GM12865 (cell line): ENCODE data around the gene RRAS2.
"Not testable (repeated sequence)": the region's sequence is repeated elsewhere in the genome, so short reads cannot be mapped to it uniquely, and the experiment has no call there.

Source experiments
- DNase-seq: peaks from one replicate; pipeline ENCODE4 v3.0.0; 2010; ENCODE audit warnings: low read depth
- H3K4me3 ChIP-seq: 2 replicates; pipeline ENCODE4 v1.5.1; 2011; ENCODE audit warnings: mild to moderate bottlenecking, low read depth, low read length, control low read depth
- TF ChIP-seq, protein P1 (sequence below): IDR thresholded peaks from 2 replicates; pipeline ENCODE4 v1.5.1; 2011; ENCODE audit warnings: low read length, control low read depth, low read depth, inconsistent platforms; ENCODE audit not compliant: insufficient read depth; ENCODE audit errors: missing control alignments

The RRAS2 gene

DNA sequence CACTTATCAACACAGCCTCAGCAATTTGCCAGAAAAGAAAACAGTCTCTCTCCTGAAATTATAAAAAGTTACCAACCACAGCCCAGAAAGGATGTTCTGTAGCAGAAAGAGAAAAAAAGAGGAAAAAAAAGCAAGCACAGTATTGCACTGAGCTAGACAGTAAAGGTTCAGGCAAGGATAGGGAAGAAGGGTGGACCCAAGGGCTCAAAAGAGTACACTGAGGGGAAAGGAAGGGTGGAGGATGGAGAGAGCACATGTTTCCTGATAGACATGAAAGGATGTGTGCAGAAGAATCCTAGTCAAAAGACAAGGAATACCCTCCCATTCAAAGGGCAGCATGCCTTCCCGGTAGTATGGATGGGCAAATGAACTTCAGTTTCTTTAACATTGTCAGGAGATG is 59.1 kb downstream of the RRAS2 start:
- DNase-seq, result no peak
- TF ChIP-seq, protein P1, sequence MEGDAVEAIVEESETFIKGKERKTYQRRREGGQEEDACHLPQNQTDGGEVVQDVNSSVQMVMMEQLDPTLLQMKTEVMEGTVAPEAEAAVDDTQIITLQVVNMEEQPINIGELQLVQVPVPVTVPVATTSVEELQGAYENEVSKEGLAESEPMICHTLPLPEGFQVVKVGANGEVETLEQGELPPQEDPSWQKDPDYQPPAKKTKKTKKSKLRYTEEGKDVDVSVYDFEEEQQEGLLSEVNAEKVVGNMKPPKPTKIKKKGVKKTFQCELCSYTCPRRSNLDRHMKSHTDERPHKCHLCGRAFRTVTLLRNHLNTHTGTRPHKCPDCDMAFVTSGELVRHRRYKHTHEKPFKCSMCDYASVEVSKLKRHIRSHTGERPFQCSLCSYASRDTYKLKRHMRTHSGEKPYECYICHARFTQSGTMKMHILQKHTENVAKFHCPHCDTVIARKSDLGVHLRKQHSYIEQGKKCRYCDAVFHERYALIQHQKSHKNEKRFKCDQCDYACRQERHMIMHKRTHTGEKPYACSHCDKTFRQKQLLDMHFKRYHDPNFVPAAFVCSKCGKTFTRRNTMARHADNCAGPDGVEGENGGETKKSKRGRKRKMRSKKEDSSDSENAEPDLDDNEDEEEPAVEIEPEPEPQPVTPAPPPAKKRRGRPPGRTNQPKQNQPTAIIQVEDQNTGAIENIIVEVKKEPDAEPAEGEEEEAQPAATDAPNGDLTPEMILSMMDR, result no peak
- no peak overlapping the region for H3K4me3 ChIP-seq

- DNase-seq, result no peak
- TF ChIP-seq, protein P1, result no peak
- H3K4me3 ChIP-seq, result no peak overlapping the region
Observed at GRCh38 chr11:14290422-14290821, 68.6 kb downstream of the RRAS2 start.

DNA sequence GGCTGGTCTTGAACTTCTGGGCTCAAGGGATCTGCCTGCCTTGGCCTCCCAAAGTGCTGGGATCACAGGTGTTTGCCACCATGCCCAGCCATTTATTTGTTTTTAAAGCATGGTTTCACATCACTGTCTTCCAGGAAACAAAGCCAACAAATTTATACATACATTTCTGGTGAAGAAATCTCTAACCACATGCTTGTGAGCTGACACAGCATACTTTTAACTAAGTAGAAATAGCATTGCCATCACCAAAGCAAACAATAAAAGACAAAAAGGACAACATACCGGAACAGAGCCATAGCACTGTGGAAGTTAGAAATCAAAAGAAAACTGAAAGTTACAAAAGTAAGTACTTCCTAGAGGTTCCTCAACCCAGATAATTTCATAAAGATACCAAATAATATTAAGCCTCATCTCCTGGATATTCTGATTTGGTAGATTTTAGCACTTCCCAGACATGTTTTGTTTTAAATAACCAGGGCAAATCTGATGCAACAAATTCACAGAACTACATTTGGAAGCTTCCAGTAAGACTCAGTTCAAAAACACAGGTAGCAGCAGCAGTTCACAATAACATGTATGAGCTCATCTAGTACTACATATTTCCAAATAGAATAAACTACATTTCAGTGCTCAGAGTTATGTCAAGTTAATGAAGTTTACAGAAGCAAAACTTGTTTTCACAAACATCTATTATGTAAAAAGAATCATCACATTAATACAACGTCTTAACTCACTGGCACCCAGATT is 70.6 kb downstream of the RRAS2 start:
- no peak for DNase-seq
- H3K4me3 ChIP-seq, result no peak overlapping the region
- TF ChIP-seq, protein P1, result no peak

DNA sequence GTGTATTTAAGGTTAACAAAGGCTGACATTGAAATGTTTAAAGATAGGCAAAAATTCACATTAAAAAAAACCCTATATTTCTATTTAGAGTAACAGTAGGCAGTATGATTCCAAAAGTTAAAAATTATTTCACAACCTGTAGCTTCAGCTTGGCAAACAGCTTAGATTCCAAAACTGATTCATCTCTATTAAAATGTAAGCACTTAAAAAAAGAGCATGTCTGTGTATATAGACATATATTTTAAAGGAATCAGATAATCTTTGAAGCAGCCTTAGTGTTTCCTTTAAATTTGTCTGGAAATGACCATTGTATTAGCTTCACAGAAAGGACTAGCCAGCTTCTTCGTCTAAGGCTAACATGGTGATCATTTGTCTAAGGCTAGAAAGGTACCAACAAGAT is 80.1 kb downstream of the RRAS2 start:
- DNase-seq, H3K4me3 ChIP-seq: not testable (repeated sequence)

DNA sequence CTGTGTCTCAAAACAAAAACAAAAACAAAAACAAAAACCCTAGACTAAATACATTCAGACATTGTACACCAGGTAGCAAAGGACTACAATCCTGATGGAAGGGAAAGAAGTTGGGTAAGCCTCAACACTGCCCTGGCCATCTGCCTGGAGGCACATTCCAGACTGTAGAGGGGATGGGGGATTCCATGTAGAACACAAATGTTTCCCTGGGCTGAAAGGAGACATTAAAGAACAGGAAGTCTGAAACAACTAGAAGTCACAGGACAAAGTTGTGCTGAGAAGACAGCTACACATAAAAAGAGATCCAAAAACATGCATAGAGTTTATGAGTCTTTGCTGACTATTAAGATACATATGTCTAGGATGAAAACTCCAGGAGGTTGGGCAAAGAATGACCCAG is 83.9 kb downstream of the RRAS2 start:
- TF ChIP-seq, protein P1, result no peak
- DNase-seq, result no peak
- H3K4me3 ChIP-seq, result no peak overlapping the region

DNA sequence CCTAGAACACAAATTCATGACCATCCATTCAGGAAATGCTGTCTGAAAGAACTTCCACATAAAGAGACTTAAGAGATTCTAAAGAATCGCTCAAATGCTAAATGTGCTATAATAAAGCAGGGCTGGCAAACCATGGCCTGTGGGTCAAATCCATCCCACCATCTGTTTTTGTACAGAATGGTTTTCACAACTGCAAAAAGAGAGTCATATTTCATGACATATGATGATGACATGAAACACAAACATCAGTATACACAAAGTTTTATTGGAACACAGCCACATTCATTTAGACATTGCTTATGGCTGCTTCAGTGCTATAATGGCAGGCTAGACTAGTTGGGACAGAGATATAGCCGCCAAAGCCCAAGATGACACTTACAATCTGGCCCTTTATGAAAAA is 85.1 kb downstream of the RRAS2 start:
- no peak overlapping the region for H3K4me3 ChIP-seq
- TF ChIP-seq, protein P1, result no peak
- no peak for DNase-seq

- H3K4me3 ChIP-seq, result no peak overlapping the region
- DNase-seq, result peak; percentile 58
- TF ChIP-seq, protein P1, result no peak
Observed at GRCh38 chr11:14270690-14271542, 88.1 kb downstream of the RRAS2 start.
